Gastroesophageal sphincter (tissue), 4 donors: ENCODE measurements around the gene SLC49A3. TPM values are rescaled to one million over a fixed set of nuclear protein-coding genes. Genes with fewer than 3 reads are reported as not detected.

Experiments used
- ATAC-seq: fragments of 150-250 bp; one replicate; pipeline ENCODE4 v1.9.1; 2016; ENCODE audit warnings: mild to moderate bottlenecking, moderate library complexity
- H3K27ac ChIP-seq, 4 donors: fragments of 200-600 bp; sonication (generic) in 3 of 4; 1 replicate in 3 of 4; 2 replicates in 1 of 4; pipeline ENCODE4 v1.5.1; 2016 to 2019
- H3K27me3 ChIP-seq: fragments of 200-600 bp; sonication (generic); one replicate; pipeline ENCODE4 v1.5.1; 2019
- H3K36me3 ChIP-seq, 2 donors: fragments of 200-600 bp; sonication (generic); one replicate each; pipeline ENCODE4 v1.5.1; 2019; ENCODE audit warnings: control low read depth in 1 of 2
- H3K4me1 ChIP-seq, 3 donors: fragments of 200-600 bp; sonication (generic); 1 replicate in 2 of 3; 2 replicates in 1 of 3; pipeline ENCODE4 v1.5.1; 2016 to 2019; ENCODE audit warnings: control low read depth in 2 of 3
- H3K4me3 ChIP-seq, 2 donors: fragments of 200-600 bp; sonication (generic); one replicate each; pipeline ENCODE4 v1.5.1; 2019; ENCODE audit warnings: mild to moderate bottlenecking in 1 of 2, moderate library complexity in 1 of 2
- H3K9me3 ChIP-seq, 3 donors: fragments of 200-600 bp; sonication (generic); one replicate each; pipeline ENCODE4 v1.5.1; 2017 to 2019; ENCODE audit warnings: control low read depth in 2 of 3
- CTCF ChIP-seq, 4 experiments: fragments of 200-600 bp in 2 of 4; fragments of 450-650 bp in 2 of 4; sonication (generic) in 1 of 4; IDR thresholded peaks; one replicate each; pipeline ENCODE4 v1.5.1; 2017 to 2019; ENCODE audit warnings: antibody characterized with exemption in 4 of 4, mild to moderate bottlenecking in 2 of 4, moderate library complexity in 2 of 4
- EP300 ChIP-seq: sonication (generic); formaldehyde crosslinking; IDR thresholded peaks from one replicate; pipeline ENCODE4 v1.6.1; 2017; ENCODE audit warnings: antibody characterized with exemption, mild to moderate bottlenecking
- POLR2A ChIP-seq, 2 donors: fragments of 450-650 bp; IDR thresholded peaks; one replicate each; pipeline ENCODE4 v1.6.1; 2017; ENCODE audit warnings: antibody characterized with exemption in 2 of 2, mild to moderate bottlenecking in 2 of 2, moderate library complexity in 1 of 2
- POLR2AphosphoS5 ChIP-seq: sonication (generic); formaldehyde crosslinking; IDR thresholded peaks from one replicate; pipeline ENCODE4 v1.6.1; 2017; ENCODE audit warnings: antibody characterized with exemption
- WGBS, 2 donors: methylation state at CpG; one replicate each; pipeline ENCODE4 v1.1.5; 2018; ENCODE audit warnings: low coverage in 1 of 2; 5-methylcytosine and 5-hydroxymethylcytosine counted together
- total RNA-seq, 4 donors: library from RNA; depleted of rRNA; stranded (reverse); fragments of >200 nt; gene quantifications; one replicate each; pipeline ENCODE4 v1.1.0, GENCODE V29; 2016

Gene SLC49A3
- total RNA-seq, 4 donors from 2014 or later: 5.2 to 8.7 (median 7.8) TPM

- Histone ChIP-seq H3K36me3 (peaks cover 0 to 56% of the 10 kb centered on the region in 2 donors), H3K9me3 (no peaks in the 10 kb centered on the region), H3K27ac (no peak overlapping the region), H3K4me1 (peaks cover 0 to 18% (median 0%) of the 10 kb centered on the region in 3 donors), H3K27me3 (no peaks in the 10 kb centered on the region), H3K4me3 (no peak overlapping the region)
- ATAC-seq: no peak
- TF ChIP-seq EP300 (no peak), CTCF (IDR thresholded peaks at IDR 0.05) (no peak), POLR2AphosphoS5 (no peak), POLR2A (IDR thresholded peaks at IDR 0.05) (no peak)
- WGBS, 2 donors: 99% methylated on average over 16 of the region's 27 CpGs; no CpG with 5 or more reads in 1 of the 2 donors
These were observed 41.6 kb upstream of the SLC49A3 start for GRCh38 chr4:730511-730910.

GRCh38 chr4:729336-730315 lies 40.7 kb upstream of the SLC49A3 start:
- no peaks in the 10 kb centered on the region for H3K27me3 ChIP-seq
- H3K9me3 ChIP-seq: no peaks in the 10 kb centered on the region
- H3K36me3 ChIP-seq: peaks cover 0 to 47% of the 10 kb centered on the region in 2 donors
- TF ChIP-seq POLR2A (IDR thresholded peaks at IDR 0.05) (no peak), CTCF (IDR thresholded peaks at IDR 0.05) (no peak), EP300 (no peak), POLR2AphosphoS5 (no peak)
- H3K27ac ChIP-seq: no peak overlapping the region
- H3K4me1 ChIP-seq: peaks cover 0 to 21% (median 0%) of the 10 kb centered on the region in 3 donors
- no peak overlapping the region for H3K4me3 ChIP-seq
- WGBS, 2 donors: 77 to 81% methylated on average over 9 to 10 of the region's 20 CpGs
- no peak for ATAC-seq

- H3K27me3 ChIP-seq: no peaks in the 10 kb centered on the region
- TF ChIP-seq POLR2AphosphoS5 (no peak), CTCF (IDR thresholded peaks at IDR 0.05) (no peak), POLR2A (IDR thresholded peaks at IDR 0.05) (no peak)
- peaks cover 0 to 42% of the 10 kb centered on the region in 2 donors for H3K36me3 ChIP-seq
- 68 to 78% methylated on average over 5 of the region's 6 CpGs for WGBS, 2 donors
- H3K27ac ChIP-seq: no peak overlapping the region
- H3K4me1 ChIP-seq: peaks cover 0 to 21% (median 0%) of the 10 kb centered on the region in 3 donors
- no peak overlapping the region for H3K4me3 ChIP-seq
- no peaks in the 10 kb centered on the region for H3K9me3 ChIP-seq
- ATAC-seq: no peak
These were observed 38.6 kb upstream of the SLC49A3 start for GRCh38 chr4:727576-727975.

GRCh38 chr4:726838-727237 lies 37.9 kb upstream of the SLC49A3 start:
- Histone ChIP-seq H3K4me3 (no peak overlapping the region), H3K27ac (no peak overlapping the region), H3K4me1 (peaks cover 0 to 23% (median 0%) of the 10 kb centered on the region in 3 donors), H3K9me3 (no peaks in the 10 kb centered on the region), H3K36me3 (peaks cover 0 to 42% of the 10 kb centered on the region in 2 donors), H3K27me3 (no peaks in the 10 kb centered on the region)
- 89% methylated on average over 10 of the region's 17 CpGs; no CpG with 5 or more reads in 1 of the 2 donors for WGBS, 2 donors
- TF ChIP-seq CTCF (IDR thresholded peaks at IDR 0.05): no peak
- TF ChIP-seq POLR2A (IDR thresholded peaks at IDR 0.05): no peak
- no peak for TF ChIP-seq POLR2AphosphoS5
- TF ChIP-seq EP300: no peak
- no peak for ATAC-seq
